CD8-positive, alpha-beta memory T cell (primary cell): ENCODE data around the gene VIPR2. TPM values are rescaled to one million over a fixed set of nuclear protein-coding genes. Genes with fewer than 3 reads are reported as not detected.

Source experiments
- CTCF ChIA-PET: fragments of 350-600 bp; sonication (Branson Sonifier 250); formaldehyde crosslinking; loops from one replicate; lab custom pipeline; 2021; ENCODE audit warnings: antibody characterized with exemption; lab: Charles Lee
- POLR2A ChIA-PET: fragments of 350-600 bp; sonication (Branson Sonifier 250); formaldehyde crosslinking; loops from one replicate; lab custom pipeline; 2021; ENCODE audit warnings: antibody characterized with exemption; lab: Charles Lee
- DNase-seq, 5 donors: peaks; one replicate each; pipeline versions ENCODE4 v3.0.0 to v3.0.0-alpha.2; 2020 to 2022; ENCODE audit warnings: mixed read lengths in 1 of 5
- H3K27ac ChIP-seq: one replicate; pipeline ENCODE4 v1.7.0; 2013; ENCODE audit warnings: low read depth, mild to moderate bottlenecking, low read length, moderate library complexity
- H3K27me3 ChIP-seq: 2 replicates; pipeline ENCODE4 v1.7.0; 2013; ENCODE audit warnings: low read length, mild to moderate bottlenecking; ENCODE audit not compliant: insufficient read depth, poor library complexity, severe bottlenecking
- H3K36me3 ChIP-seq: 2 replicates; pipeline ENCODE4 v1.7.0; 2013; ENCODE audit warnings: mild to moderate bottlenecking, low read length, moderate library complexity; ENCODE audit not compliant: insufficient read depth
- H3K4me1 ChIP-seq: 2 replicates; pipeline ENCODE4 v1.7.0; 2013; ENCODE audit warnings: mild to moderate bottlenecking, low read length, moderate library complexity; ENCODE audit not compliant: insufficient read depth
- H3K4me3 ChIP-seq: 2 replicates; pipeline ENCODE4 v1.7.0; 2013; ENCODE audit warnings: mild to moderate bottlenecking, low read length
- H3K9me3 ChIP-seq: 2 replicates; pipeline ENCODE4 v1.7.0; 2013; ENCODE audit warnings: mild to moderate bottlenecking, low read length
- H3K27ac Mint-ChIP-seq, 8 donors: one replicate each; pipeline ENCODE4 v1.8.0; 2020 to 2021; ENCODE audit warnings: mixed read lengths in 8 of 8, mild to moderate bottlenecking in 6 of 8, inconsistent platforms in 3 of 8, moderate library complexity in 3 of 8
- H3K27me3 Mint-ChIP-seq, 2 donors: one replicate each; pipeline ENCODE4 v1.8.0; 2020 to 2021; ENCODE audit warnings: mixed read lengths in 2 of 2, mild to moderate bottlenecking in 1 of 2, moderate library complexity in 1 of 2
- H3K36me3 Mint-ChIP-seq, 3 donors: one replicate each; pipeline ENCODE4 v1.8.0; 2020 to 2021; ENCODE audit warnings: mixed read lengths in 3 of 3, inconsistent platforms in 1 of 3, mild to moderate bottlenecking in 1 of 3
- H3K4me1 Mint-ChIP-seq, 3 donors: one replicate each; pipeline ENCODE4 v1.8.0; 2020 to 2021; ENCODE audit warnings: mixed read lengths in 3 of 3, inconsistent platforms in 1 of 3, mild to moderate bottlenecking in 1 of 3
- H3K4me3 Mint-ChIP-seq, 7 donors: one replicate each; pipeline ENCODE4 v1.8.0; 2020 to 2021; ENCODE audit warnings: mixed read lengths in 7 of 7, mild to moderate bottlenecking in 6 of 7, moderate library complexity in 4 of 7, inconsistent platforms in 2 of 7
- H3K9me3 Mint-ChIP-seq, 5 donors: one replicate each; pipeline ENCODE4 v1.8.0; 2020 to 2022; ENCODE audit warnings: mixed read lengths in 5 of 5, mild to moderate bottlenecking in 3 of 5, moderate library complexity in 2 of 5, inconsistent platforms in 1 of 5
- polyA plus RNA-seq: library from polyadenylated mRNA; unstranded; fragments of 300-500 nt; fragmentation: Illumina TruSeq; gene quantifications from one replicate; pipeline ENCODE4 v1.2.3, GENCODE V29; 2021
- total RNA-seq, 2 experiments: library from RNA; stranded (reverse); gene quantifications; one replicate each; pipeline ENCODE4 v1.2.3, GENCODE V29; 2021

VIPR2 gene
- total and polyA plus RNA-seq, 3 experiments from 2014 or later: 0.15 to 0.61 (median 0.31) TPM

DNA sequence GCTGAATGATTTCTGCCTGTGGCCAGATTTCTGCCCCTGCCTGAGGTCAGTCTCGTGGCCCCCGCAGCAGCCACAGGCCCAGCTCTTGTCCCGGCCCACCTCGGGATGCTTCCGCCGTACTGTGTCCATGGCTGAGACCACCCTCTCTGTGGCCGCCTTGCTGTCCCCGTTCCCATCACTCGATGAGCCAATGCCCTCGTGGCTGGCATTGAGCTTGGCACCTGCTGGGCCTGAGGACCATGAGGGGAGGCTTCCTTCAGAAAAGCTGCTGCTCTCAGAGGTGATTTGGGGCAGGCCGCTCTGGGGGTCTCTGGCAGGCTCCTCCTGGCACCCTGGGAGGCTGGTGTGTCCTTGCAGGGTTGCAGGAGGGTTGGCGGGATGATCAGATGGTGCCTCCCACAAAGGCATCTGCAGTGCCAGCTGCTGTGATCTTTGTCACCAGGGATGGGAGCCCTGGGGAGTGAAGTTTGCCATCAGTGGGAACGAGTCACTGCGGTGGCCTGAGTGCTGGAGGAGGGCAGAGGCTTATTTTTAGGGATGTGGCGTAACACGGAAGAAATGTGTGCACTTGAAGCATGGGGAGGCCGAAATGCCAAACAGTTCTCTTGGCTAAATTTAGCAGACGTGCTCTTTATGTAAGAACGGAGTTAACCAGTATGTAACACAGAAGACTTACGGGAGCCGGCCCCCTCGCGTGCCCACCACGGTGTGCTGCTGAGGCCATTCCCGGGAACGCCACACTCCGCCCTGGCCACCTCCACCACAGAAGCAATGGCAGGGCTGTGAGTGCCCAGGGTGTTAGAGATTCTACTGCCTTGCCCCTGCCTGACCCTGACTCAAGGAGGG lies 47.7 kb downstream of the VIPR2 start:
- peak overlapping the region in 1 of 8 donors; percentile 70 for H3K27ac Mint-ChIP-seq
- H3K9me3 ChIP-seq: no peaks in the 10 kb centered on the region
- H3K4me1 Mint-ChIP-seq: no peaks in the 10 kb centered on the region
- H3K36me3 ChIP-seq: no peaks in the 10 kb centered on the region
- peaks cover 0 to 2% (median 0%) of the 10 kb centered on the region in 3 donors for H3K36me3 Mint-ChIP-seq
- ChIA-PET POLR2A (no interaction called here), CTCF (no interaction called here)
- no peak overlapping the region for H3K4me3 ChIP-seq
- peaks cover 0 to 3% of the 10 kb centered on the region in 2 donors for H3K27me3 Mint-ChIP-seq
- H3K9me3 Mint-ChIP-seq: no peaks in the 10 kb centered on the region
- H3K27ac ChIP-seq: no peak overlapping the region
- H3K27me3 ChIP-seq: no peaks in the 10 kb centered on the region
- H3K4me1 ChIP-seq: no peaks in the 10 kb centered on the region
- no peak overlapping the region for H3K4me3 Mint-ChIP-seq
- DNase-seq: no peak

DNA sequence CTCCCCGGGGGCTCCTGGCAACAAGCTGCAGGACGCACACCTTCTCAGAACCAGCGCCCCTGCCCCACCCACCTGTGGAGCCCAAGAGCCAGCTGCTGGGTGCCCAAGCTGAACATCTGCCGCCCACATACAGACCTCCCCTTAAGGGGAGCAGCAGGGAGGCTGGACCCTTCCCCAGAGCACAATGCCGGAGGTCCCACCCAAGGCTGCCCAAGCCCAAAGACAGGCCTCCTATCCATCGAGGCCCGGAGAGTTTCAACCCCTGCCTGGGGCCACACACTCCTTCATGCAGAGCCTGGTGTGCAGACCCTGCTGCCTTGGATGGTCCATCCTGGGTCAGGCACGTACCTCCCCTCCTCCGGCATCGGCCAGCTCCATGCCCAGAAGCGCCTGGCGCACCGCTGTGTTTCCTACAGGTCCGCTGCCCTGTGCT lies 48.7 kb downstream of the VIPR2 start:
- H3K4me1 Mint-ChIP-seq: no peaks in the 10 kb centered on the region
- no peaks in the 10 kb centered on the region for H3K9me3 Mint-ChIP-seq
- Histone ChIP-seq H3K27ac (no peak overlapping the region), H3K4me3 (no peak overlapping the region), H3K4me1 (no peaks in the 10 kb centered on the region), H3K9me3 (no peaks in the 10 kb centered on the region), H3K36me3 (no peaks in the 10 kb centered on the region), H3K27me3 (no peaks in the 10 kb centered on the region)
- ChIA-PET POLR2A (no interaction called here), CTCF (no interaction called here)
- no peak for DNase-seq
- peak overlapping the region in 1 of 8 donors; percentile 11 for H3K27ac Mint-ChIP-seq
- H3K4me3 Mint-ChIP-seq: no peak overlapping the region
- H3K36me3 Mint-ChIP-seq: no peaks in the 10 kb centered on the region
- peaks cover 0 to 3% of the 10 kb centered on the region in 2 donors for H3K27me3 Mint-ChIP-seq

DNA sequence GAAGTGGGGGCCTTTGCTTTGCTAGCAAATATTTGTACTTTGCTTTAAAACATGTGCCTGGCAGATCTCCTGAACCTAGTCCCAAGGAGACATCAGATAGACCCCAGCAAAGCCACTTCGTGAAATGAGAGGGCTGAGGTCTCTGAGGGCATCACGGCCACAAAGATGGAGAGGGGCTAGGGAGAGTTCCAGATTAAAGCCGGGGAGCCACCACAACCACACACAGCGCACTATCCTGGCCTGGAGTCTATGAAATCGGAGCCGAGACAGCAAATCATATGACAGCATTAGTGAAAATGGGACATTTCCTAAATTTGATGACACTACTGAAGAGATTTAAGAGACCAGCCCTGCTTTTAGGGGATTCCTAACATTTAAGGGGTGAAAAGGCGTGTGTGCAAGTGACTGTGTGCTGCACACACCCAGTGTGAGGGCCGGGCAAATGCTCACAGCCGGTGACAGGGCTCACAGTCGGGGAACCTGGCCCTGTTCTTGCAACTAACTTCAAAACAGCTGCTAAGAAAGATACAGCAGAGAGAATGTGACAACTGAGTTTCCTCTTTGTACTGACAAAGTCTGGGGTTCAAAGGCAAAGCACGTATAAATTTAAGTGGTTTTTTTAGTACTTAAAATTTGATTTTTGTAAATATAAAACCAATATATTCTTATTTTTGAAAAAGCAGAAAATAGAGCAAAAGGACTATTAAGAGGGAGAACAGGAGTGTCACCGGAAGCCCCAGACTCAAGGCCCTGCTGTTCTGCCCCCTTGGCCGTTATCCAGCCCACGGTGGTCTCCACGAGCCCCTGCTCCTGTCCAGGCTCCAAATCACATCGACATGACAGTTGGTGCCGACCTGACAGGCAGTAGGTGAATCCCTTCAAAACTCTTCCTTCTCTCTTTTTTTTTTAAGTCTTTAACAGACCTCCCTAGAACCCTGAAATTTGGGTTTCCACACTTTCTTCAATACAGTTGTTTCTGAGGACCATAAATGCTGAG lies 49.5 kb downstream of the VIPR2 start:
- no peak for DNase-seq
- no peak overlapping the region for H3K27ac ChIP-seq
- no peaks in the 10 kb centered on the region for H3K9me3 ChIP-seq
- Mint-ChIP-seq H3K4me3 (no peak overlapping the region), H3K27ac (peak overlapping the region in 2 of 8 donors; percentile 12 to 40), H3K36me3 (no peaks in the 10 kb centered on the region), H3K4me1 (no peaks in the 10 kb centered on the region), H3K27me3 (peaks cover 0 to 3% of the 10 kb centered on the region in 2 donors), H3K9me3 (no peaks in the 10 kb centered on the region)
- CTCF ChIA-PET: no interaction called here
- no peak overlapping the region for H3K4me3 ChIP-seq
- H3K36me3 ChIP-seq: no peaks in the 10 kb centered on the region
- no peaks in the 10 kb centered on the region for H3K4me1 ChIP-seq
- POLR2A ChIA-PET: no interaction called here
- H3K27me3 ChIP-seq: no peaks in the 10 kb centered on the region

DNA sequence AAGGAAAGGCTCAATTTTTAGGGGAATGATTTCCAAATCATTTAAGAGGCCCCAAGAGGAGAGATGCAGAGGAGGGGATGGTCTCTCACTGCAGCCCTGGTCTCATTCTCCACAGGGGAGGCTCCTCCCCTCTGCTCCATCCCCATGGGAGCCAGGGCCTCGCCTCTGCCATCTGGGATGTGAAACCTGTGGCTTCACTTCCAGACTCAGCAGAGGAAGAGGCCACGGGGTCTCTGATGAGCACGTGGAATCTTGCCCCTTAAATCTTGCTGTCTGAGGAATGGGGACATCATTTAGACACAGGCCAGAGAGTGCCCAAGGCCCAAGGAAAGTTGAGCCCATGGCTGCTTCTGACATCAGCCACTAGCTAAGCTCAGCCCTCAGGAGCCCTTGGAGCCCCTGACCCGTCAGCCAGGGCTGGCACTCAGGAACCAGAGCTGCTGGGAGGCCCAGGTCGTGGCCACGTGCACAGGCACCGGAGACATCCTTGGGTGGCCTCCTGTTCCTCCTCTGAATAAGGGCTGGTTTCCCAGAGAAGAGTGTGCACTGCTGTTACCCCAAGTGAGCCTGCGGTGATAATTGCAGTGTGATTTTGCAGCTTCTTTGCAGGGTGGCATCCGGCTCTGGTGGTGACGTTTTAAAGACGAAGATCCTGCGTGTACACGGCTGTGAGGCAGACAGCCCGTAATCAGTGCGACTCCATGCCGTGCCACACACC lies 50.5 kb downstream of the VIPR2 start:
- POLR2A ChIA-PET: no interaction called here
- no peak overlapping the region for H3K27ac Mint-ChIP-seq
- CTCF ChIA-PET: no interaction called here
- Histone ChIP-seq H3K4me1 (no peaks in the 10 kb centered on the region), H3K36me3 (no peaks in the 10 kb centered on the region), H3K27me3 (no peaks in the 10 kb centered on the region), H3K27ac (no peak overlapping the region), H3K4me3 (no peak overlapping the region), H3K9me3 (no peaks in the 10 kb centered on the region)
- no peak overlapping the region for H3K4me3 Mint-ChIP-seq
- H3K36me3 Mint-ChIP-seq: no peaks in the 10 kb centered on the region
- DNase-seq: no peak
- no peaks in the 10 kb centered on the region for H3K4me1 Mint-ChIP-seq
- peaks cover 0 to 3% of the 10 kb centered on the region in 2 donors for H3K27me3 Mint-ChIP-seq
- H3K9me3 Mint-ChIP-seq: no peaks in the 10 kb centered on the region

DNA sequence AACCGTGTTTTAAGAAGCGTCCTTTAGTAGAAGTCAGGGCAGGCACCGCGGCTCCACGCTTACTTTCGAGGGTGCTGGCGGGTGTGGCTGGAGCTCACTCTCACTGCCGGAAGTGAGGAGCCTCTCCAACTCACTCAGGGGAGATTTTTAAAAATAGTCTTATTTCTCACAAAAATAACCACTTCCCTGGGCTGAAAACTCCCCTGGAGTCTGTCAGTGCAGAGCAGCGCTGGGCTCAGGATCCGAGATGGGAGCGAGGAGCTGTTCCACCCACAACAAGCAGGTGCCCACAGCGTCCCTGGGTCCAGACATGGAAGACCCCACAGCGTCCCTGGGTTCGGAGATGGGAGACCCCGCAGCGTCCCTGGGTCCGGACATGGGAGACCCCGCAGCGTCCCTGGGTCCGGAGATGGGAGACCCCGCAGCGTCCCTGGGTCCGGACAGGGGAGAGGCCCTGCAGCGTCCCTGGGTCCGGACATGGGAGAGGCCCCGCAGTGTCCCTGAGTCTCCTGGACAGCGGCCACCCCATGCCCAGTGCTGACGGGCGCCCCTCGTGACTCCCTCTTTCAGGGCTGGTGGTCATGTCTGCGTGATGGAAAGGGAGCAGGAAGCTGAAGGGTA lies 51.2 kb downstream of the VIPR2 start:
- no peak for DNase-seq
- POLR2A ChIA-PET: no interaction called here
- H3K4me3 Mint-ChIP-seq: no peak overlapping the region

DNA sequence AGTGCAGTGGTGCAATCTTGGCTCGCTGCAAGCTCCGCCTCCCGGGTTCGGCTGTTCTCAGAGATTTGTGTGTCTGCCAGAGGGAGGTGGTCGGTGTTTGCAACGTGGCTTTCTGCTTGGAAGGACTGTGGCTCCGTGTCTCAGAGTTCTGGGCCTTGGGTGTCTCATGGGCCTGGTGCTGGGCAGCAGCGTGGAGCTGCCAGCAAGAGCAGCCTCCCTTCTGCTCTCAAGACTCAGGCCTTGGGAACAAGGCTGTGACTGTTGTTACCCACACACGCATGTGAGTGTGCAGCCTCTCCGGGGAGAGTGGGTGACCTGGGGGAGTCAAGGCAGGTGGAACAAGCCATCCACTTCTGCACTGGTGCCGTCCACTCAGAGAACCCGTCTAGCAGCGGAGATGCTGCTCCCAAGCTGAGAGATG lies 52.0 kb downstream of the VIPR2 start:
- H3K4me3 ChIP-seq: no peak overlapping the region
- Mint-ChIP-seq H3K27ac (peak overlapping the region in 1 of 8 donors; percentile 88), H3K9me3 (no peaks in the 10 kb centered on the region), H3K4me3 (no peak overlapping the region), H3K27me3 (peaks cover 0 to 3% of the 10 kb centered on the region in 2 donors), H3K4me1 (no peaks in the 10 kb centered on the region), H3K36me3 (no peaks in the 10 kb centered on the region)
- H3K27ac ChIP-seq: no peak overlapping the region
- DNase-seq: no peak
- H3K27me3 ChIP-seq: no peaks in the 10 kb centered on the region
- CTCF ChIA-PET: no interaction called here
- no peaks in the 10 kb centered on the region for H3K4me1 ChIP-seq
- no peaks in the 10 kb centered on the region for H3K36me3 ChIP-seq
- POLR2A ChIA-PET: no interaction called here
- no peaks in the 10 kb centered on the region for H3K9me3 ChIP-seq

More for the DNA sequence above, 51.2 kb downstream of the VIPR2 start:
- no peaks in the 10 kb centered on the region for H3K4me1 Mint-ChIP-seq
- Histone ChIP-seq H3K36me3 (no peaks in the 10 kb centered on the region), H3K27me3 (no peaks in the 10 kb centered on the region), H3K27ac (no peak overlapping the region), H3K4me3 (no peak overlapping the region), H3K4me1 (no peaks in the 10 kb centered on the region), H3K9me3 (no peaks in the 10 kb centered on the region)
- H3K27ac Mint-ChIP-seq: peak overlapping the region in 1 of 8 donors; percentile 79
- peaks cover 0 to 3% of the 10 kb centered on the region in 2 donors for H3K27me3 Mint-ChIP-seq
- H3K36me3 Mint-ChIP-seq: no peaks in the 10 kb centered on the region
- H3K9me3 Mint-ChIP-seq: no peaks in the 10 kb centered on the region
- CTCF ChIA-PET: no interaction called here

DNA sequence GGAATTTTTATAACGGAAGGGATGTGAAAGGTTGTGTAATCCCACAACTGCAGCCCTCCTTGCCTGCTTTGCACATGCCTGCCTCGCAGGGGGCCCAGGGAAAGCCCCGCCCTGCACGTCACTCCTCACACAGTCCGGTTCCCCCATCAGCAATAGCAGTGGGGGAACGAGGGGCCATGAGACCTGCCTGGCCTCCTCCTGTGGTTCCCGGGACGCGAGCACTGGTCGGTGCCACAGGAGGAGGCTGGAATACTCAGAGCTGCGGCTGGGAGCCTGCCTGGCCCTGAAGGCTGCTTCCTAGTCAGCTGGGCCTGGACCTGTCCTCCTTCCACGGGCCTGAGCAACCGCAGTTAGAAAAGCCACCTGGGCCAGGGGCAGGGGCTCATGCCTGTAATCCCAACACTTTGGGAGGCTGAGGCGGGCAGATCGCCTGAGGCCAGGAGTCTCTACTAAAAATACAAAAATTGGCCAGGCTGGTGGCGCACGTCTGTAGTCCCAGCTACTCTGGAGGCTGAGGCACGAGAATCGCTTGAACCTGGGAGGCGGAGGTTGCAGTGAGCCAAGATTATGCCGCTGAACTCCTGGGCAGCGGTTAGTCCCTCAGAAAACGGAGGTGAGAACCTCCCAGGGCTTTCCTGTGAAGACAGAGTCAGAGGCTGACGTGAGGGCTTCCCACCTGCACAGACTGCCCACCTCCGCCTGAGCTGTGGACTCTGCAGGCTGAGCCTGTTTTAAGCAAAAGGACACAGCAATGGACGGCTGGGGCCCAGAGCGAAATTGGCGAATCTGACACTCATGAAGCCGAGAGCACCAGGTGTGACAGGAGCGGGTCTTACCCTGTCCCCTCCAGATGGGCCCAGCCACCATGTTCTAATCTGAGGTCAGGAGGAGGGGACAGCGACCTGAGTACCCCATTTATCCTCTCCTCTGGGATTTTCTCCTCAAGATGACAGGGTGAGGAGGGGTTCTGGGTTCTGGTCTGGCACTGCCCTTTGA lies 52.9 kb downstream of the VIPR2 start:
- no peaks in the 10 kb centered on the region for H3K27me3 ChIP-seq
- H3K27ac ChIP-seq: no peak overlapping the region
- no peaks in the 10 kb centered on the region for H3K36me3 ChIP-seq
- no peaks in the 10 kb centered on the region for H3K9me3 Mint-ChIP-seq
- peaks cover 0 to 3% of the 10 kb centered on the region in 2 donors for H3K27me3 Mint-ChIP-seq
- no peak for DNase-seq
- no peaks in the 10 kb centered on the region for H3K4me1 Mint-ChIP-seq
- no peak overlapping the region for H3K4me3 ChIP-seq
- no peaks in the 10 kb centered on the region for H3K9me3 ChIP-seq
- no peak overlapping the region for H3K4me3 Mint-ChIP-seq
- H3K27ac Mint-ChIP-seq: no peak overlapping the region
- CTCF ChIA-PET: no interaction called here
- POLR2A ChIA-PET: no interaction called here
- H3K4me1 ChIP-seq: no peaks in the 10 kb centered on the region
- H3K36me3 Mint-ChIP-seq: no peaks in the 10 kb centered on the region
